Non-pigmented ciliary epithelial cell (primary cell): ENCODE data around the gene HDAC1.
"Not testable (repeated sequence)": the region's sequence is repeated elsewhere in the genome, so short reads cannot be mapped to it uniquely, and the experiment has no call there.

Experiments
- DNase-seq: peaks from one replicate; pipeline ENCODE4 v3.0.0-alpha.2; 2010; ENCODE audit warnings: low read depth

The HDAC1 gene

DNA sequence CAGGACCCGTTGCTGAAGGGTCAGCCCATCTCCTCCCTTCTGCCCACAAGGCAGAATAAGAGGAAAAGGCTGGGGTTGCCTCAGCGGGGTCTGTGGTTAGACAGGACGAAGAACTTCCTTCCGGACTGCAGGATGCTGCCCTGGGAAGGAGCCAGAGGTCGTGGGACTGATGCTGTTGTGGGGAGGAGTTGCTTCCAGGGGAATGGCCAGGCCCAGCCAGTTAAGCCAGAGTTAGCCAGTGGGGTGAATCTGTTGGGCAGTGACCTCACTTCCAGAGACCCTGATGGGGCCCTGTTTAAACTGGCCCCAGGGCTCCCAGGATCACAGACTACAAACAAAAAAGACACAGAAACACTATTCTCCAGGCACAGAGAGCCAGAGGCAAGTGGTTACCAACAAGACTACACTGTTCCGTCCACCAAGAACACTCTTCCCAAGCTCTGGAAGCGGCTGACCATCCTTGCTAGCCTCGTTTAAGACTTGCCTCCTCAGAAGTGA is 57.4 kb downstream of the HDAC1 start:
- DNase-seq: no peak

DNA sequence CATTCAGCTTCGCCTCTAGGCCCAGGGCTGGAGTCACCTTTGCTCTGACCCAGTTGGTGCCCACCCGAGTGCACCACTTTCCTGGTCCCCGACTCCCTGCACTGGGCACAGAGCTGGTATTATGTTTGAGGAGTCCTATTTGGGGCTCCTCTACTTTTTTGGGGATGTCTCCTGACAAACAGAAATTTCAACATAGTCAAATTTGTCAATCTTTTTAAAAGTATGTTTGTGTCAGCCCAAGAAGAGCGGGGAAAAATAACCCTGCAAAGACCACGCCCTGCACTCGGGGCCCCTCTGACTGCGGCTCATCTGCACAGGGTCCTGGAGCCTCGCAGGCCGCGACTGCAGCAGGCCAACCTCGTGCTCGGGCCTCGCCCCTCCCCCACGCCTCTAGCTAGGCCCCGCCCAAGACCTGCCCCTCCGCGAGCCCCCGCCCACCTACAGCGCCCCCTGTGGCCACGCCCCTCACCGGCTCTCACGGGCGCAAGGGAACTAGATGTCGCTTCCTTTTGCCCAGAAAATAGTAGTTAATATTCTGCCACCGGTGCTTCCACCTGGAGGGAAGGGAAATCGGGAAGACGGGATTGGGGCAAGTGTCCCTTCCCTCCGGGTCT is 59.0 kb downstream of the HDAC1 start:
- DNase-seq: no peak

DNA sequence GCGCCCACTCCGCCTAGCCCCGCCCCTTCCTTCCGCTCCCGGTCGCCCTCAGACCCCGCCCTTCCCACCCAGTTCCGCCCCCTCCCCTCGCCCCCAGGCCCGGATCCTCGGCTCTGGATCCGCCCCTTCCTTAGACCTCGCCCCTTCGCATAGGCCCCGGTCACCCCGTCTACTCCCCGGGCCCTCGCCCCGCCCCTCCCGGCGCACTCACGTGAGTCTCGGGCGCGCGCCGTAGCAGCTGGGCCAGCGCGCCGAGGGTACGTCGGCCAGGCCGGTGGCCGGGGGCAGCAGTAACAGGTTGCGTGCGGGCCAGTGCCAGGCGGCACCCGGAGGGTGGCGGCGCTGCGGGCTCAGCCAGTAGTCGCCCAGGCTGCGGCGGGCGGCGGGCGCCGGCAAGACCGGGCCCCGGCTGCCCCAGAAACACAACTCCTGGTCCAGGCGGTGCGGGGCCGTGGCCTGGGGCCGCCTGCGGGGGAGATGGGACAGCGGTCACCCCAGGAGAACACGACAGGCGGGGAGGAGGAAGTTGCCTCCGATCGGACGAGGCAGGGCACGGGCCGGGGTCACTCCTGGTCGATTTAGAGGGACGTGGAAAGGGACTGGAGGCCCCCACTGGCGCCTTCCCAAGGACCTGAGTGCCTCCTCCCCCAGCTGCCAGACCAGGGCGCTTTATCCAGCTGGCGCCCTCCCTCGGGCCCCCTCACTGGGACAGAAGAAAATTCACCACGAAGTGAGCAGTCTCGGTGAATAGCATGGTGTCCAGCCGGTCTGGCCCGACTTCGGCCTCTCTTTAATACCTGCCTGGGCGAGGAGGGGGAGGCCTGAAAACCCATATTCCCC is 59.7 kb downstream of the HDAC1 start:
- no peak for DNase-seq

DNA sequence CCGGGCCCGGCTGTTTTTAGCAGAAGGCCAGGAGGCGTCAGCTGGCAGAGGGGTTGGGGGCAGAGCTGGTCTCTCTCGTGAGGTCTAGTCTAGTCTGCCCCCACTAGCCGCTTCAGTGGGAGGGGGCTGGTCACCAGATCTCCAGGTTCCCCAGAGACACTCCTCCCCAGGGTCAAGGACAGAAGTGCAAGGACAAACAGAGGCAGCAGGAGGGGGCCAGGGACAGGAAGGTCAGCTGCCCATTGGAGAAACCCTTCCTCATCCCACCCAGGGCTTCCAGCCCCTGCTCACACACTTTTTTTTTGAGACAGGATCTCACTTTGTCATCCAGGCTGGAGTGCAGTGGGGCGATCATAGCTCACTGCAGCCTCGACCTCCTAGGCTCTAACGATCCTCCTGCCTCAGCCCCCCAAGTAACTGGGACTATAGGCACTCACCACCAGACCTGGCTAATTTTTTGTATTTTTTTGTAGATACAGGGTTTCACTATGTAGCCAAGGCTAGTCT is 60.4 kb downstream of the HDAC1 start:
- DNase-seq: no peak

DNA sequence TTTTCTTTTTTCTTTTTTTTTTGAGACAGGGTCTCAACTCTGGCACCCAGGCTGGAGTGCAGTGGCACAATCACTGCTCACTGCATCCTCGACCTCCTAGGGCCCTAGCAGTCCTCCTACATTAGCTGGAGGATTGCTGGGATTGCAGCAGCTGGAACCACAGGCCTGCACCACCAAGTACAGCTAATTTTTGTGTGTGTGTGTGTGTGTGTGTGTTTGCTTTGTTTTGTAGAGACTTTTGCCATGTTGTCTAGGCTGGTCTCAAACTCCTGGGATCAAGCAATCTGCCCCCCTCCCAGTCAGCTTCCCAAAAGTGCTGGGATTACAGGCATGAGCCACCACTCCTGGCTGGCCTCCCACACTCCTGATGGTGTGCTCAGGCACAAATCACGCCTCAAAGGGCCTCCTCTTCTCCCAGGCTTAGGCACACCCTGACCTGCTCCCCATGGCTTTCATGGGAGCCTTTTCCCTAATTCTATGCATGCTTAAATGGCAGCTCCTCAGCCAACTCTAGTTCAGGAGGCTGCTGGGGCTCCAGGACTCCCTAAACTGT is 61.0 kb downstream of the HDAC1 start:
- DNase-seq: no peak

DNA sequence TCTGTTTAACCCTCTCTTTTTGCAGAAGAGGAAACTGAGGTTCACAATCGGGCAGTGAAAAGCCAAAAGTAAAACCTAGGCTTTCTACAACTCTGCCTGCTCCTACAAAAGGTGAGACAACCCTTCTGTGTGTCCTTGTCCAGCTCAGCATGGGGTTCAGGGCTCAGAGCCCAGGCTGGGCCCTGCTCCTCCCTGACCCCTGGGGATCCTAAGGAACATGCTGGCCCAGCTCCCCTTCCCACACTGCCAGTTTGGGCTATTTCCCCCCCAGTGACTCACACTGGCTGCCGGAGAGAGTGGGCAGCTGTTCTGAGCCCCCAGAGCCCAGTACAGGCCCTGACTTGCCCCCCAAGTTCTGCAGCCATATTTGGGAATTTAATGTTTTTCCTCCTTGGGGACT is 61.5 kb downstream of the HDAC1 start:
- no peak for DNase-seq

DNA sequence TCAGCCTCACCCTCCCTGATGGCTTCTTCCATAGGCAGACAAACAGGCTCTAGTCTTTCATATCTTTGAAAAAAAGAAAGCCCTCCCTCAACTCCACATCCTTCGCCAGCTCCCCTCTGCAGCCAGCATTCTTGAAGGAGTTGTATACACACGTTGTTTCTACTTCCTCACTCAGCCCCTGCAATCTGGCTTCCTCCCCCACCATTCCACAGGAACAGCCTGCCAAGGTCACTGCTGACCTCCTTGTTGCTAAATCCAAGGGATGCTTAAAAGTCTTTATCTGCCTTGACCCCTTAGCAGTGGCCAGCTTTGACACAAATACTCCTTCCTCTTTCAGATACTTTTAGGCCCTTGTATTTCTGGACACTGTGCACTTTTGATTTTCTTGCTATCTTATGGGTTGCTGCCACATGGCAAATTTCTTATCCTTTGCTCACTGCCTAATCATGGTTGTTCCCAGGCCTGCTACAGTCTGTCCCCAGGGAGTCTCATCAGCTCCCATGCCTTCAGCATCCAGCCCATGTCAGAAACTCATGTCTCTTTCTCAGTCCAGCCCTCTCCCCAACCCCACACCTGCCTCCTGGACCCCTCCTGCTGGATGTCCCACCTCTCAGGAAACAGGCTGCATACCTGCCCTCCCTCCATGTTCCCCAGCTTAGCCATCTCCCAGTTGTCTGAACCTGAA is 62.1 kb downstream of the HDAC1 start:
- DNase-seq: no peak

DNA sequence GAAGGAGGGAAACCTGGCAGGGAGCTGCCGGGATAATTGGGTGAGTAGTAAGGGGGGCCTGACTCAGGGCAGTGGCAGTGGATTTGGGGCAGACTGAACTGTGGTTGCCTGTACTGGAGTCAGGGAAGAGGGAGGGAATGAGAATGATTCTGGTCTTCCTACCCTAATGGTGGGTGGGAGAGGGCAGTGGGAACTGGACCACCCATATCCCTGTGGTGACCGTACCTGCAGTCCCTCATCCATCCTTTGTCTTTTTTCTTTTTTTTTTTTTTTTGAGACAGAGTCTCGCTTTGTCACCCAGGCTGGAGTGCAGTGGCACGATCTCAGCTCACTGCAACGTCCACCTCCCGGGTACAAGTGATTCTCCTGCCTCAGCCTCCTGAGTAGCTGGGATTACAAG is 63.9 kb downstream of the HDAC1 start:
- not testable (repeated sequence) for DNase-seq

- DNase-seq: no peak
Measured at GRCh38 chr1:32356478-32356877, 64.6 kb downstream of the HDAC1 start.

GRCh38 chr1:32357614-32358013 is 65.7 kb downstream of the HDAC1 start:
- DNase-seq: no peak

GRCh38 chr1:32358435-32358834 is 66.6 kb downstream of the HDAC1 start:
- DNase-seq: no peak

GRCh38 chr1:32361308-32361673 is 69.4 kb downstream of the HDAC1 start:
- no peak for DNase-seq

GRCh38 chr1:32361674-32362473 is 70.0 kb downstream of the HDAC1 start:
- DNase-seq: no peak

DNA sequence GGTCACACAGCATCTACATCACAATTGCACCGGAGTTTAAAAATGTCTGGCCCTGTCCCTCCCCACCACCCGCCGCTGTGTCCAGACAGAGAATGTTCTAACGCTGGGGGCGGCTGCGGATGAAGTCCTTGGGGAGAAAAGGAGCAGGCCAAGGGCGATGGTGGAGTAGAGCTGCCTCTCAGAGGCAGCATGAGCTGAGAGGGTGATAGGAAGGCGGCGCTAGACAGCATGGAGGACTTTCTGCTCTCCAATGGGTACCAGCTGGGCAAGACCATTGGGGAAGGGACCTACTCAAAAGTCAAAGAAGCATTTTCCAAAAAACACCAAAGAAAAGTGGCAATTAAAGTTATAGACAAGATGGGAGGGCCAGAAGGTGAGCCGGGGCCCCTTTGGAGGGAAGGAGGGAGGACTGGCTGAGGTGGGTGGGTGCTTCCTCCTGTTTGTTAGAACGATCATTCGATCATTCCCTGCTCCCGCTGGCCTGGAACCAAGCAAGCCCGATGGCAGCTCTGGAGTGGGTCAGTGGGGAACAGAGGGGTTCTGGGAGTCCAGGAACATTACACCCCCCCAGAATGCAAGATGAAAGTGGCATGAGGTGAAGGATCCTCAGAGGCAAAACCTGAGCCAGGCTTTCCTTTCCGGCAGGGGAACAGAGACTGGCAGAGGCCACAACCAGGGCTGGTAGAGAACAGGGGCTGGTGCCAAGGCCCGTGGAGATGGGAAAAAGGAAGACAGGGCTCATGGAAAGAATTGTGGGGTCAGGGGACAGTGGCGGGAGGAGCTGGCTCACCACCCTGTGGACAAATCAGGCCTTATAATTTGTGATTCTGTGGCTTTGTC is 70.8 kb downstream of the HDAC1 start, which contains the start of the genes FAM229A and TSSK3:
Gene FAM229A (minus strand): TSS at position 12 of the 840 bp plus-strand sequence. CDS start 394 bp downstream, outside the sequence.
Gene TSSK3 (plus strand): TSS at position 66 of the 840 bp plus-strand sequence. CDS start 163 bp downstream, at position 229.
- DNase-seq: no peak

GRCh38 chr1:32363713-32364112 is 71.8 kb downstream of the HDAC1 start:
- DNase-seq: no peak

DNA sequence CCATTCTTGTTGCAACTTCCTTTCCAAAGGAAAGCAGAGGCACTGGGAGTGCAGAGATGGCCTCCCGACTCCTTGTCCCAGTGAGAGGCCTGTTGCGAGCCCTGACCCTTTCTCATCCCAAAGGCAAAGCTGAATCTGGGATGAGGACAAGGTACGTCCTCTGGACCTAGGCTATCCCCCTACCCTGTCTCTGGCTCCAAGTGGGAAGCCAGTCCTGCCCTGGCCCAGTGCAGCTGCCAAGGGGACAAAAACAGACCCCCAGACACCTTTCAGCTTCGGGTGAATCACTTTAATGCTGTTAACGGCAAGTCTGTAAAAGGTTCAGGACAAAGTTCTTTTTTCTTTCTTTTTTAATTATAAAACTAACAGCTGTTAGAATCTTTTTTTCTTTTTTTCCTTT is 73.0 kb downstream of the HDAC1 start:
- no peak for DNase-seq

GRCh38 chr1:32365445-32365844 is 73.6 kb downstream of the HDAC1 start:
- no peak for DNase-seq

- no peak for DNase-seq
Measured at GRCh38 chr1:32367912-32368635, 76.2 kb downstream of the HDAC1 start.

DNA sequence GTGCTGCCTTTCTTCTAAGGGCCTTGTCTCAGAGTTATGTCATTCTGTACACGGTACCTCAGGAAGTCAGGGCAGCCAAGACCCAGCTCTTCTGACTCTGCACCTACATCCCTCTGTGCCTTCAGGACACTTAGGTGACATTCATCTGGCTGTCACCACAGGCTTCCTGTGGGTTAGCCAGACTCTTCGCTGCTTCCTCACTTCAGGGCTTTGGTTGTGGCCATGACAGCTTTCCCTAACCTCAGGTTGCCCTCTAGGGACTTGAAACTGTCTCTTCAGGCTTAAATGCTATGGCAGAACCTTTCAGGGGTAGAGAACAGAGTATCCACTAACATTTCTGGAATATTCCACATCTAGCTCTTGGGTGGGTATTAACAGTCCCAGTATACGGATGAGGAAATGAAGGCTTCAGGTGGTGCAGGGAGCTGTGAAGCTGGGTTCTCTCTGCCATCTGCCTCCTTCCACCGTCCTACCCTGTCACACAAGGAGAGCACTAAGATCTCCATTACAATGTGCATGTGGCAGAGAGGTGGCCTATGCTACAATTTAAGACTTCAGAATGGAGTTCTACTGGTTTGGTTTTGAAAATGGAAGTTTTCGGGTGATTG is 80.4 kb downstream of the HDAC1 start:
- DNase-seq: no peak
